GDM1 (cell line): ENCODE data around the gene SH2B3.
"Not testable (repeated sequence)": the region's sequence is repeated elsewhere in the genome, so short reads cannot be mapped to it uniquely, and the experiment has no call there.

Experiments
- DNase-seq: peaks from one replicate; lab custom pipeline; 2025; lab: John Stamatoyannopoulos, UW

The SH2B3 gene

GRCh38 chr12:111460111-111460510, 54.4 kb downstream of the SH2B3 start:
- DNase-seq: not testable (repeated sequence)

GRCh38 chr12:111462210-111462769, 56.6 kb downstream of the SH2B3 start:
- DNase-seq: no peak

DNA sequence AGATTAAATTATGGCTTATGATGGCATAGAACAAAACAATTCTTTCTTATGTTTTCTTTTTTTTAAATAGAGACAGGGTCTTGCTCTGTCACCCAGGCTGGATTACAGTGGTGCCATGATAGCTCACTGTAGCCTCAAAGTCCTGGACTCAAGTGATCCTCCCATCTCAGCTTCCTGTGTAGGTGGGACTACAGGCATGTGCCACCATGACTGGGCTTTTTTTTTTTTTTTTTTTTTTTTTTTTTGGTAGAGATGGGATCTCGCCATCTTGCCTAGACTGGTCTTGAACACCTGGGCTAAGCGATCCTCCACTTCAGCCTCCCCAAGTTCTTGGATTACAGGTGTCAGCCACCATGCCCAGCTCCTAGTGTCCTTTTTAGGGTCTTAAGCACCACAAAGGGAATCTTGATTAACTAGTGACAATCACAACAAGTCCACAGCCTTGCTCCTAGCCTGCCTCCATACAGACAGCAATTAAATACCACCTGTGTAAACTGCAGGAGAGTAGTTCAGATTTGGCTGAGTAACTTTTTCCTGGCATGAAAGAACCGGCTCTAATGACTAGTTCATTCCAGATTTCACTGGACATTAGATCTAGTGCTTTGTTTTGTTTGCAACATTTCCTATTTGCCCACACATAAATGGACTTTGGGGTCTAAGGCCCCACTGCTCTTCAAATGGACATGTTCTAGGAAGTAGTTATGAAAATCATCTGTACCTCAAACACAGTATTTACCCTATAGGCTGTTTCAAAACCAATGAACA, 61.6 kb downstream of the SH2B3 start:
- no peak for DNase-seq

GRCh38 chr12:111467857-111468241, 62.1 kb downstream of the SH2B3 start:
- DNase-seq: no peak

GRCh38 chr12:111469401-111469800, 63.7 kb downstream of the SH2B3 start:
- no peak for DNase-seq

DNA sequence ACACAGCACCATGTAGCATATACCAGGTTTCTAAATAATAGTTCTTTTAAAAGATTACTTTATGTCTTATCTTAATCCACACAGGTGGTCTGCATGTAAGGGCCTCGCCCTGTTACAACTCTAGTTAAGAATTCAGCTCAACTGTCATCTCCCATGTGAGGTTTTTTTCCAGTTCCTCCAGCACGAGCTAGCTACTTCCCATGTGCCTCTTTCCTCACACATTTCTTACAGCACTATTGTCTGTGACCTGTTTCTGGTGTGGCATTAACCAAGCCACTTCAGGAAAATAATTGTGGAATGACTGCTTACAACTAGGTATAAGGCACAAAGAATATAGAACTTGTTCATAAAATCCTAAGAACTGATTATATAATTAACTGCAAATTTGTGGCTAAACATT, 65.5 kb downstream of the SH2B3 start:
- no peak for DNase-seq

- no peak for DNase-seq
These were observed 76.7 kb downstream of the SH2B3 start for GRCh38 chr12:111482462-111482861.

DNA sequence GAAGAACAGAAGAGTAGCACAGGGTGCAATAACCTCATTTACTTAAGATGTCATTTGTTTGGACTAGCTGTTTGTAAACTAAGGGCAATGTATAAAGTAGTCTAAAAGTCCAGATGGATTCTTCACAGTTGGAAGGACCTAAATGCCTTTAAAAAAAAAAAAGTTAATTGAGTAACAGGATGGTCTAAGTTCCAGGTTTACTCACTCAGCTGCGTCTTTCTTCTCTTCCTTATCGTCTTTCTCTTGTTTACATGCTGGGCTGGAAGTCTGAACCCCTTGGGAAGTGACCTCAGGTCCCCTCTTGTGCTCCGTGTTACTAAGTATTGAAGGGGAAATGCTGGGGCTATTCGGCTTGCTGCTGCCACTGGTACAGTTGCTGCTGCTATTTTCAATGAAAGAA, 82.5 kb downstream of the SH2B3 start:
- no peak for DNase-seq

DNA sequence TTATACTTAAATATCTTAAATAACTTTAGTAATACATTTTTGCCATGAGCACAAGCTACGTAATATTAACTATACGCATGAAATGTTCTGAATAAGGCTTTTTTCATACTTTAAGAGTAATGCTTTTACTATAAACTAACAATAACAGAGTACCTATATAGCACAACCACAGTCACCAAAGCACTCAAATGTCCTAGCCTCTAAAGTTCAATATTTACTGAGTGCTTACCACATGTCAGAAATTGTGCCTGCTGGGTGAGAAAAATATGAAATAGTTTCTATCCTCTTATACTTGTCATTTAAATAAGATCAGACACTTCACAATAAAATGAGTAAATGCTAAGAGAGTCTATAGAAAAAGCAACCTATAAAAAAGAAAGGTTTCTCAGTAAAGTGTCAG, 83.1 kb downstream of the SH2B3 start:
- no peak for DNase-seq

- DNase-seq: not testable (repeated sequence)
These were observed 87.3 kb downstream of the SH2B3 start for GRCh38 chr12:111492979-111493378.

- DNase-seq: no peak
These were observed 89.0 kb downstream of the SH2B3 start for GRCh38 chr12:111494676-111495075.
